ENCODE results near the gene OR2T29. TPM values are rescaled to one million over a fixed set of nuclear protein-coding genes. Genes with fewer than 3 reads are reported as not detected.
"Not testable (repeated sequence)": the region's sequence is repeated elsewhere in the genome, so short reads cannot be mapped to it uniquely, and the experiment has no call there.

The OR2T29 gene
- total RNA-seq, 4 donors from 2014 or later = not detected

DNA sequence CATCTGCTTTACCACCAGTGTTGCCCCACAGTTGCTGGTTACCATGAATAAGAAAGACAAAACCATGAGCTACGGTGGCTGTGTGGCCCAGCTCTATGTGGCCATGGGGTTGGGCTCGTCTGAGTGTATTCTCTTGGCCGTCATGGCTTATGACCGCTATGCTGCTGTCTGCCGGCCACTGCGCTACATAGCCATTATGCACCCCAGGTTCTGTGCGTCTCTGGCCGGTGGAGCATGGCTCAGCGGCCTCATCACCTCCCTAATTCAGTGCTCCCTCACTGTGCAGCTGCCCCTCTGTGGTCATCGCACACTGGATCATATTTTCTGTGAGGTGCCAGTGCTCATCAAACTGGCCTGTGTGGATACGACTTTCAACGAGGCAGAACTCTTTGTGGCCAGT, 40.7 kb downstream of the OR2T29 start:
- Histone ChIP-seq H3K4me3 (no peak overlapping the region), H3K4me1 (no peaks in the 10 kb centered on the region), H3K27ac (no peak overlapping the region), H3K36me3 (no peaks in the 10 kb centered on the region), H3K9me3 (peaks cover 0 to 28% (median 0%) of the 10 kb centered on the region in 4 donors), H3K27me3 (no peaks in the 10 kb centered on the region)
- WGBS, 2 donors = 86 to 92% methylated on average over 12 of the region's 12 CpGs
- DNase-seq (ENCODE audit: low spot score in 2 of 2) = no peak
- no peak for TF ChIP-seq POLR2A (IDR thresholded peaks at IDR 0.05)
- TF ChIP-seq, protein P1, sequence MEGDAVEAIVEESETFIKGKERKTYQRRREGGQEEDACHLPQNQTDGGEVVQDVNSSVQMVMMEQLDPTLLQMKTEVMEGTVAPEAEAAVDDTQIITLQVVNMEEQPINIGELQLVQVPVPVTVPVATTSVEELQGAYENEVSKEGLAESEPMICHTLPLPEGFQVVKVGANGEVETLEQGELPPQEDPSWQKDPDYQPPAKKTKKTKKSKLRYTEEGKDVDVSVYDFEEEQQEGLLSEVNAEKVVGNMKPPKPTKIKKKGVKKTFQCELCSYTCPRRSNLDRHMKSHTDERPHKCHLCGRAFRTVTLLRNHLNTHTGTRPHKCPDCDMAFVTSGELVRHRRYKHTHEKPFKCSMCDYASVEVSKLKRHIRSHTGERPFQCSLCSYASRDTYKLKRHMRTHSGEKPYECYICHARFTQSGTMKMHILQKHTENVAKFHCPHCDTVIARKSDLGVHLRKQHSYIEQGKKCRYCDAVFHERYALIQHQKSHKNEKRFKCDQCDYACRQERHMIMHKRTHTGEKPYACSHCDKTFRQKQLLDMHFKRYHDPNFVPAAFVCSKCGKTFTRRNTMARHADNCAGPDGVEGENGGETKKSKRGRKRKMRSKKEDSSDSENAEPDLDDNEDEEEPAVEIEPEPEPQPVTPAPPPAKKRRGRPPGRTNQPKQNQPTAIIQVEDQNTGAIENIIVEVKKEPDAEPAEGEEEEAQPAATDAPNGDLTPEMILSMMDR (IDR thresholded peaks at IDR 0.05) = no peak
- no peak for TF ChIP-seq EP300 (IDR thresholded peaks at IDR 0.05)

- not testable (repeated sequence) for H3K27ac ChIP-seq; H3K4me1 ChIP-seq; DNase-seq (ENCODE audit: low spot score in 2 of 2); H3K4me3 ChIP-seq; H3K36me3 ChIP-seq; H3K9me3 ChIP-seq; H3K27me3 ChIP-seq
Measured at GRCh38 chr1:248510217-248510616, 52.4 kb downstream of the OR2T29 start.

DNA sequence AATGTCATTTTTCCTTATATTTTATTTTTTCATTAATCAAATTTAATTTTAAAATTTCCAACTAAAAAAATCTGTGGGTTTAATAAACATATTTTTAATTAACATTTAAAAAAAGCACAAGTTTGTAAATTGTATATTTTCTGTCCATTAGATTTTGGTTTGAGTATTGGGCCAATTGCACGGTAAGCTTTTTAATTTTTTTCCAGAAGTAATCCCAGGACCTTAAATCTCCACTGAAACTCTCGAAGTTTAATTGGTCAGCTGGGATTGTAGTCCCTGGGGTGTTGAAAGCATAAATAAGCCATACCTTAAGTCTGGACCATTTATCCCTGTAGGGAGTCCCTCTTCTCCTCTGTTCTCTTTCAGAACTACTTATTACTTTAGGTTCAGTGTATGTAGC, 54.8 kb downstream of the OR2T29 start, which contains the start of gene OR2G6:
Gene OR2G6 (plus strand): TSS at position 301 of the 400 bp plus-strand sequence. CDS start 13,574 bp downstream, outside the sequence.
- H3K9me3 ChIP-seq; DNase-seq (ENCODE audit: low spot score in 2 of 2); H3K4me3 ChIP-seq; H3K36me3 ChIP-seq; H3K27ac ChIP-seq; H3K27me3 ChIP-seq; H3K4me1 ChIP-seq: not testable (repeated sequence)
- WGBS, 2 donors = no CpG with 5 or more reads among the region's 2 CpGs

Small RNAs within 50 kb of the gene (small RNA-seq; reads per million reads assigned to genes)
- gene RF00019 = not detected

Other genes with a start within 250 kb of the OR2T29 start
- not detected for gene OR2M7, start 238.2 kb downstream of the OR2T29 start, total RNA-seq
- not detected for gene OR14C36, start 214.0 kb downstream of the OR2T29 start, total RNA-seq
- gene OR2T4, start 201.1 kb downstream of the OR2T29 start, total RNA-seq = not detected
- gene OR2T6, start 187.0 kb downstream of the OR2T29 start, total RNA-seq = not detected
- gene OR2T1, start 159.7 kb downstream of the OR2T29 start, total RNA-seq = not detected
- gene OR2T2, start 117.1 kb downstream of the OR2T29 start, total RNA-seq = not detected
- gene OR2T3, start 89.4 kb downstream of the OR2T29 start, total RNA-seq = not detected
- gene OR2T5, start 74.2 kb downstream of the OR2T29 start, total RNA-seq = not detected
- not detected for gene OR2G6, start 54.7 kb downstream of the OR2T29 start, total RNA-seq
- gene OR2T34, start 12.0 kb upstream of the OR2T29 start, total RNA-seq = not detected
- not detected for gene OR2T10, start 34.9 kb upstream of the OR2T29 start, total RNA-seq
- gene OR2T11, start 72.3 kb upstream of the OR2T29 start, total RNA-seq = not detected
- gene OR2T35, start 82.5 kb upstream of the OR2T29 start, total RNA-seq = not detected
- gene OR2T27, start 92.8 kb upstream of the OR2T29 start, total RNA-seq = not detected
- gene OR14I1, start 140.0 kb upstream of the OR2T29 start, total RNA-seq = not detected
- not detected for gene LYPD8, start 193.0 kb upstream of the OR2T29 start, total RNA-seq

All from tibial nerve (tissue), 4 donors.